A673 (cell line): ENCODE measurements around the gene MEF2B. TPM values are rescaled to one million over a fixed set of nuclear protein-coding genes. Genes with fewer than 3 reads are reported as not detected.

Source experiments
- BruUV-seq: library from RNA; stranded (reverse); fragments of 400-500 nt; replicated peaks from 2 replicates; lab custom pipeline; 2021; lab: Mats Ljungman, UMichigan
- CTCF ChIA-PET: fragments of 300-600 bp; sonication (Branson Sonifier 250); formaldehyde crosslinking; loops from one replicate; lab custom pipeline; 2022; ENCODE audit warnings: antibody characterized with exemption; lab: Charles Lee
- POLR2A ChIA-PET: fragments of 300-600 bp; sonication (Branson Sonifier 250); formaldehyde crosslinking; loops from one replicate; lab custom pipeline; 2022; ENCODE audit warnings: antibody characterized with exemption; ENCODE audit not compliant: low non-redundant PET; lab: Charles Lee
- DNase-seq: peaks from one replicate; pipeline ENCODE4 v3.0.0-alpha.2; 2015; ENCODE audit warnings: low spot score
- H3K27ac ChIP-seq: fragments of 200-600 bp; sonication (generic); 2 replicates; pipeline ENCODE4 v1.5.1; 2016; ENCODE audit warnings: mixed run types, low read depth, mild to moderate bottlenecking, mixed read lengths, antibody characterized with exemption, low read length; ENCODE audit not compliant: poor library complexity, severe bottlenecking
- H3K27me3 ChIP-seq: fragments of 200-600 bp; sonication (generic); replicated peaks from 2 replicates; pipeline ENCODE4 v1.6.1; 2017; ENCODE audit warnings: mixed run types, low read depth, mild to moderate bottlenecking, mixed read lengths, antibody characterized with exemption, low read length; ENCODE audit not compliant: insufficient read depth, poor library complexity
- H3K36me3 ChIP-seq: fragments of 200-600 bp; sonication (generic); 2 replicates; pipeline ENCODE4 v1.6.1; 2016; ENCODE audit warnings: mixed run types, mild to moderate bottlenecking, mixed read lengths, antibody characterized with exemption, low read length; ENCODE audit not compliant: insufficient read depth, poor library complexity, severe bottlenecking
- H3K4me1 ChIP-seq: fragments of 200-600 bp; sonication (generic); 2 replicates; pipeline ENCODE4 v1.6.1; 2017; ENCODE audit warnings: mixed run types, mild to moderate bottlenecking, mixed read lengths, antibody characterized with exemption, low read length; ENCODE audit not compliant: insufficient read depth, poor library complexity, severe bottlenecking
- H3K4me3 ChIP-seq: fragments of 200-600 bp; sonication (generic); 2 replicates; pipeline ENCODE4 v1.5.1; 2016; ENCODE audit warnings: low read depth, mixed run types, mild to moderate bottlenecking, mixed read lengths, low read length; ENCODE audit not compliant: poor library complexity, severe bottlenecking
- H3K9me3 ChIP-seq: fragments of 200-600 bp; sonication (generic); 2 replicates; pipeline ENCODE4 v1.6.1; 2016; ENCODE audit warnings: mixed run types, low read depth, mild to moderate bottlenecking, mixed read lengths, antibody characterized with exemption, low read length; ENCODE audit not compliant: poor library complexity, severe bottlenecking
- EZH2 ChIP-seq: fragments of 200-600 bp; sonication (generic); IDR thresholded peaks from 2 replicates; pipeline ENCODE4 v1.6.1; 2017; ENCODE audit warnings: borderline replicate concordance, low read depth, mild to moderate bottlenecking, mixed read lengths, antibody characterized with exemption, low read length; ENCODE audit not compliant: poor library complexity, severe bottlenecking
- intact Hi-C: fragments of 100-400 bp; cut with micrococcal nuclease; formaldehyde crosslinking; loops from one replicate; pipeline ENCODE4 v1.10.0; 2022; ENCODE audit not compliant: unreplicated experiment
- total RNA-seq: library from RNA; stranded (reverse); gene quantifications from 2 replicates; pipeline ENCODE4 v1.2.3, GENCODE V29; 2021
- TF ChIP-seq, protein P1 (sequence below): fragments of 300-800, 200-600 bp; sonication (generic); conservative IDR thresholded peaks from 2 replicates; pipeline ENCODE4 v1.5.1; 2017; ENCODE audit warnings: low read depth, mild to moderate bottlenecking, antibody characterized with exemption, low read length, moderate library complexity, mixed read lengths

The MEF2B gene
- total RNA-seq, 1 experiment from 2014 or later, result 2.9 TPM

DNA sequence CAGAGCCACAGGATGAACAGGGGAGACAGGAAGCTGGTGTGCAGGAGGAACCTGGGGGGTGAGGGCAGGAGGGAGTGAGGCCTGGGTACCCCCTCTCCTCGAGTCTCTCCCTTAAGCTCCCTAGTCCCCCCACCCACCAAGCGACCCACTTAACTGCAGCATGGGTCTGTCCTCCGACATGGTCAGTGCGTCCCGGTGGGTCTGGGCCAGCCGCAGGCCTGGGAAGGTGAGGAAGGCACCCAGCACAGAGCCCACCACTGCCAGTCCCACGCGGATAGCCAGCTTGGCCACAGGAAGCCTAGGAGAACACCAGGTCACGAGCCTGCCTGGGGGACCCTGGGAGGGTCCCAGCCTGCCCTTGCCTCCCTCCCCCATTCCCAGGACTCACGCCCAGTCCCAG is 48.7 kb downstream of the MEF2B start:
- H3K4me3 ChIP-seq, result no peak overlapping the region
- H3K27me3 ChIP-seq, result no peaks in the 10 kb centered on the region
- intact Hi-C loops, result no loop called here
- H3K4me1 ChIP-seq, result no peaks in the 10 kb centered on the region
- BruUV-seq, result no TSS peak
- TF ChIP-seq, protein P1, sequence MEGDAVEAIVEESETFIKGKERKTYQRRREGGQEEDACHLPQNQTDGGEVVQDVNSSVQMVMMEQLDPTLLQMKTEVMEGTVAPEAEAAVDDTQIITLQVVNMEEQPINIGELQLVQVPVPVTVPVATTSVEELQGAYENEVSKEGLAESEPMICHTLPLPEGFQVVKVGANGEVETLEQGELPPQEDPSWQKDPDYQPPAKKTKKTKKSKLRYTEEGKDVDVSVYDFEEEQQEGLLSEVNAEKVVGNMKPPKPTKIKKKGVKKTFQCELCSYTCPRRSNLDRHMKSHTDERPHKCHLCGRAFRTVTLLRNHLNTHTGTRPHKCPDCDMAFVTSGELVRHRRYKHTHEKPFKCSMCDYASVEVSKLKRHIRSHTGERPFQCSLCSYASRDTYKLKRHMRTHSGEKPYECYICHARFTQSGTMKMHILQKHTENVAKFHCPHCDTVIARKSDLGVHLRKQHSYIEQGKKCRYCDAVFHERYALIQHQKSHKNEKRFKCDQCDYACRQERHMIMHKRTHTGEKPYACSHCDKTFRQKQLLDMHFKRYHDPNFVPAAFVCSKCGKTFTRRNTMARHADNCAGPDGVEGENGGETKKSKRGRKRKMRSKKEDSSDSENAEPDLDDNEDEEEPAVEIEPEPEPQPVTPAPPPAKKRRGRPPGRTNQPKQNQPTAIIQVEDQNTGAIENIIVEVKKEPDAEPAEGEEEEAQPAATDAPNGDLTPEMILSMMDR, result no peak
- TF ChIP-seq EZH2, result no peak
- H3K36me3 ChIP-seq, result peaks cover 19% of the 10 kb centered on the region
- ChIA-PET CTCF (no interaction called here), POLR2A (interaction anchor here (0.6 kb wide), 1 partner anchor 1262 kb away, joined by 3 read pairs; the partner anchor contains the start of gene RPL18A)
- H3K9me3 ChIP-seq, result peaks cover 6% of the 10 kb centered on the region
- no peak overlapping the region for H3K27ac ChIP-seq
- no peak for DNase-seq

DNA sequence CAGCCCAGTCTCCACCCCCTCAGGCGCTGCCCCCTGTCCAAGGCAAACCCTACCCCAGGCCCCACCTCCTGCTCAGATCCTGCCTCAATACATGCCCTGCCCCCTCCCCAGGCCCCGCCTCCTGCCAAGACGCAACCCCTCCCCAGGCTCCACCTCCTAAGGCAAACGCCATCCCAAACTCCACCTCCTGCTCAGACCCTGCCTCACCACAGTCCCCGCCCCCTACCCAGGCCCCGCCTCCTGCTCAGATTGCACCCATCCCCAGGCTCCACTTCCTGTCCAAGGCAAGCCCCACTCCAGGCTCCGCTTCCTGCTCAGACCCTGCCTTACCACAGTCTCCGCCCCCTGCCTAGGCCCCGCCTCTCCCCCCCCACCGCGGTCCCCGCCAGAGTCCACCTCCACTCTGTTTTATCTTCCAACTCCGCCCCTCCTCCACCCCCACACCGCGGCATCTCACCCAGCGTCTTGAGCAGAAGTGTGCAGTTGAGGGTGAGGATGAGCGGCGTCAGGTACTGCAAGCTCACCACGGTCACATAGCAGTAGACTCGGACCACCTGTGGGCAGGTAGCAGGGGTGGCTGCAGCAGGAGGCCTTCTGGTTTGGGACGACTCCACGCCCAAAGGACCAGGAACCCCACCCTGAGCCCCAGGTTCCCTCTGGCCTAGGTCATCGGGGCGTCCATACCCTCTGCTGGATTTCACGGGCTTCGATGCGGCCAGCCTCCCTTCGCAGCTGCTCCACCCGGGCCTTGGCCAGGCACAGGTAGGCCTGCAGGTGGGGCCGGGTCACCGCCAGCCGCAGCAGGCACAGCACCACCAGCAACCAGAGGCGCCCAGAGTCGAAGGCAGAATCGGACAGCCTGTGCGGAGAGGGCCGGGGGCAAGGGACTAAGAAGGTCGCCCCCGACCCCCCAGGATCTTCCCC is 49.5 kb downstream of the MEF2B start:
- BruUV-seq, result no TSS peak
- H3K27me3 ChIP-seq, result no peaks in the 10 kb centered on the region
- intact Hi-C loops, result no loop called here
- H3K9me3 ChIP-seq, result peaks cover 6% of the 10 kb centered on the region
- ChIA-PET POLR2A (interaction anchor here (0.6 kb wide), 1 partner anchor 1261 kb away, joined by 3 read pairs; the partner anchor contains the start of gene RPL18A), CTCF (no interaction called here)
- DNase-seq, result peak; percentile 91
- TF ChIP-seq, protein P1, result no peak
- TF ChIP-seq EZH2, result no peak
- no peak overlapping the region for H3K27ac ChIP-seq
- no peaks in the 10 kb centered on the region for H3K4me1 ChIP-seq
- peaks cover 19% of the 10 kb centered on the region for H3K36me3 ChIP-seq
- H3K4me3 ChIP-seq, result no peak overlapping the region

DNA sequence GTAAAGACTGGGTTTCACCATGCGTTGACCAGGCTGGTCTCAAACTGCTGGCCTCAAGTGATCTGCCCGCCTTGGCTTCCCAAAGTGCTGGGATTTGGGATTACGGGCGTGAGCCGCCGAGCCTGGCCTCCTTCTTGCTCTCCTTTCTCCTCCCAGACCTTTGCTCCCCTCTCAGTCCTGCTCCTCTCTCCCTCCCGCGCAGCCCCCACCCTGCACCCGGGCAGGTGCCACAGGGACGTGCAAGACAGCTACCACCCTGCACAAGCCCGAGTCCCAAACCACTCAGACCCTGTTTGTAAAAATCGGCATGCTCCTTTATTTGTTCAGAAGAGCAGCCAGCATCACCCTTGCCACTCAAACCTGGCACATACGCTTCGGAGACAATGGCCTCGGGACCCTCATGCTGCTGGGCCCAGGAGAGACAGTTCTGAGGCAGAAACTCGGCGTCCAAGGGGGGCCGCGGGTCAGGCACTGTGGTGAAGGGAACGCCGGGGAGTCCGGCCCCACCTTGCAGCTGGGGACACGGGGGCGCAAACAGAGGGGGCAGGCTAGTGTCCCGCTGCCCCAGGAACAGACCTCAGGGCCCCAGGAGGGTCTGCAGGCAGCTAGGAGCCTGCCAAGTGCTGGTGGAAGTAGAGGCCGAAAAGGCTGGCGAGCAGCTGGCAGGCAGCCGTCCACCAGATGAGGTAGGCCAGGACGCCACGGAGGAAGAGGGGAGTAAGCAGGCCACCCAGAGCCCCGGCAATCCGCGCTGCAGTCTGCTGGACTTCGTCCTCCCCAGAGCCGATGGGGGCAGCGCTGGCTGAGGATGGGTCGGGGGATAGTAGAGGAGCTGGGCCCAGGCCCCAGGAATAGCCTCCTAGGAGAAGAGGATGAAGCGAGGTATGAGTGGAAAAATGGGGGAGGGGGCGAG is 50.5 kb downstream of the MEF2B start:
- Histone ChIP-seq H3K36me3 (peaks cover 19% of the 10 kb centered on the region), H3K4me1 (no peaks in the 10 kb centered on the region), H3K4me3 (no peak overlapping the region), H3K27ac (no peak overlapping the region), H3K27me3 (no peaks in the 10 kb centered on the region), H3K9me3 (peaks cover 6% of the 10 kb centered on the region)
- CTCF ChIA-PET, result no interaction called here
- POLR2A ChIA-PET, result no interaction called here
- DNase-seq, result no peak
- BruUV-seq, result no TSS peak
- TF ChIP-seq, protein P1, result no peak
- no peak for TF ChIP-seq EZH2
- intact Hi-C loops, result no loop called here
